C4-2B (cell line): ENCODE data around the gene PWP1.
A peak's percentile ranks its signal among the peaks of the same experiment; 100 is the strongest.

Source experiments
- H3K27ac ChIP-seq: fragments of 450-650 bp; 2 replicates; pipeline ENCODE4 v1.5.1; 2017
- CTCF ChIP-seq: fragments of 450-650 bp; conservative IDR thresholded peaks from 2 replicates; pipeline ENCODE4 v1.5.1; 2017; ENCODE audit warnings: mild to moderate bottlenecking
- ZFX ChIP-seq: fragments of 450-650 bp; IDR thresholded peaks from 2 replicates; pipeline ENCODE4 v1.6.1; 2017

Gene PWP1

GRCh38 chr12:107685360-107686248 is at the start of gene PWP1:
Gene PWP1, plus strand, starts transcription at chr12:107685799. Its CDS starts 101 bp downstream, at chr12:107685900.
- TF ChIP-seq ZFX (peak; percentile 85), CTCF (no peak)
- peak within 1 kb of the TSS; percentile 82 for H3K27ac ChIP-seq

- TF ChIP-seq CTCF (no peak), ZFX (no peak)
Measured at GRCh38 chr12:107641154-107641553, 44.4 kb upstream of the PWP1 start.

GRCh38 chr12:107642240-107642639 is 43.4 kb upstream of the PWP1 start:
- H3K27ac ChIP-seq, result no peak overlapping the region
- TF ChIP-seq CTCF, result no peak
- no peak for TF ChIP-seq ZFX

More at GRCh38 chr12:107641154-107641553, 44.4 kb upstream of the PWP1 start:
- no peak overlapping the region for H3K27ac ChIP-seq

GRCh38 chr12:107645630-107646333 is 39.8 kb upstream of the PWP1 start:
- TF ChIP-seq ZFX, result no peak
- no peak for TF ChIP-seq CTCF
- no peak overlapping the region for H3K27ac ChIP-seq

GRCh38 chr12:107646436-107646835 is 39.2 kb upstream of the PWP1 start:
- H3K27ac ChIP-seq, result no peak overlapping the region
- no peak for TF ChIP-seq CTCF
- no peak for TF ChIP-seq ZFX

- H3K27ac ChIP-seq, result no peak overlapping the region
- TF ChIP-seq ZFX, result no peak
- TF ChIP-seq CTCF, result no peak
Measured at GRCh38 chr12:107649661-107650061, 35.9 kb upstream of the PWP1 start.

GRCh38 chr12:107650977-107651376 is 34.6 kb upstream of the PWP1 start:
- no peak overlapping the region for H3K27ac ChIP-seq
- TF ChIP-seq CTCF (no peak), ZFX (no peak)
